A549 (cell line): ENCODE measurements around the gene ABT1.

Experiments used
- BHLHE40 ChIP-seq: IDR thresholded peaks from 2 replicates; pipeline ENCODE4 v1.6.1; 2012; ENCODE audit warnings: low read depth, low read length, inconsistent platforms
- EP300 ChIP-seq, 2 experiments: fragments of >200 bp; sonication (Bioruptor Twin); formaldehyde crosslinking; IDR thresholded peaks; 2 replicates in 1 of 2; 3 replicates in 1 of 2; pipeline ENCODE4 v1.6.1; 2016 to 2017
- KDM1A ChIP-seq: fragments of 200-600 bp; sonication (generic); IDR thresholded peaks from 2 replicates; pipeline ENCODE4 v1.6.1; 2016; ENCODE audit warnings: low read depth, mild to moderate bottlenecking
- POLR2A ChIP-seq: IDR thresholded peaks from 2 replicates; pipeline ENCODE4 v1.6.1; 2012; ENCODE audit warnings: mild to moderate bottlenecking, low read length
- SREBF2 ChIP-seq: fragments of 450-650 bp; IDR thresholded peaks from 2 replicates; pipeline ENCODE4 v1.6.1; 2014; ENCODE audit warnings: mild to moderate bottlenecking, moderate library complexity
- ZFP36 ChIP-seq: fragments of 450-650 bp; IDR thresholded peaks from 2 replicates; pipeline ENCODE4 v1.6.1; 2014; ENCODE audit warnings: borderline replicate concordance; ENCODE audit not compliant: partially characterized antibody
- TF ChIP-seq, protein P1 (sequence below): fragments of >200 bp; sonication (Bioruptor Twin); formaldehyde crosslinking; IDR thresholded peaks from 3 replicates; pipeline ENCODE4 v1.5.1; 2016

DNA sequence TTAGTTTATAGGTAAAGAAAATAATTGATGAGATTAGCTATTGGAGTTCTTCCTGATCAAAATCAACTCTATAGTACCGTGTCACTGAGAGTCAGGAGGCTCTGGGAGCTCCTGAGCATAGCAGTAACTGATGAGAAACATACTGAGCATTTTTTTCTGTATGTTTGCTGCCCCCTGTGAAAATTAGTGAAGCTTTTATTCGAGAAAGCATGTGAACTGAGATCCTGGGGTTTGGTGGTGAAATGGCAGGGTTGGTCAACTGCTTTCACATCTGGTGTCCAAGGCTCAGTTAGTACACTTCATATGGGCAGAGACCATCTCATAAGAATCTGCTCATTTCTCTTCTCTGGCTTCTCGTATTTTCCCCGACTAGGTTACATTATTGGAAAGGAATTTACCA lies 4.1 kb upstream of the ABT1 start:
- TF ChIP-seq, protein P1, sequence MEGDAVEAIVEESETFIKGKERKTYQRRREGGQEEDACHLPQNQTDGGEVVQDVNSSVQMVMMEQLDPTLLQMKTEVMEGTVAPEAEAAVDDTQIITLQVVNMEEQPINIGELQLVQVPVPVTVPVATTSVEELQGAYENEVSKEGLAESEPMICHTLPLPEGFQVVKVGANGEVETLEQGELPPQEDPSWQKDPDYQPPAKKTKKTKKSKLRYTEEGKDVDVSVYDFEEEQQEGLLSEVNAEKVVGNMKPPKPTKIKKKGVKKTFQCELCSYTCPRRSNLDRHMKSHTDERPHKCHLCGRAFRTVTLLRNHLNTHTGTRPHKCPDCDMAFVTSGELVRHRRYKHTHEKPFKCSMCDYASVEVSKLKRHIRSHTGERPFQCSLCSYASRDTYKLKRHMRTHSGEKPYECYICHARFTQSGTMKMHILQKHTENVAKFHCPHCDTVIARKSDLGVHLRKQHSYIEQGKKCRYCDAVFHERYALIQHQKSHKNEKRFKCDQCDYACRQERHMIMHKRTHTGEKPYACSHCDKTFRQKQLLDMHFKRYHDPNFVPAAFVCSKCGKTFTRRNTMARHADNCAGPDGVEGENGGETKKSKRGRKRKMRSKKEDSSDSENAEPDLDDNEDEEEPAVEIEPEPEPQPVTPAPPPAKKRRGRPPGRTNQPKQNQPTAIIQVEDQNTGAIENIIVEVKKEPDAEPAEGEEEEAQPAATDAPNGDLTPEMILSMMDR = no peak
- TF ChIP-seq KDM1A = no peak
- TF ChIP-seq ZFP36 = no peak
- TF ChIP-seq POLR2A = no peak
- no peak for TF ChIP-seq BHLHE40
- no peak for TF ChIP-seq EP300 (IDR thresholded peaks at IDR 0.05)
- TF ChIP-seq SREBF2 = no peak
